Liver (tissue), 9 donors: ENCODE measurements around the gene LDLRAD4. TPM values are rescaled to one million over a fixed set of nuclear protein-coding genes. Genes with fewer than 3 reads are reported as not detected.

Source experiments
- DNase-seq: peaks from one replicate; pipeline ENCODE4 v3.0.0-alpha.2; 2017; ENCODE audit warnings: low spot score
- H3K27ac ChIP-seq, 2 donors: one replicate each; pipeline ENCODE4 v1.7.0; 2013; ENCODE audit warnings: inconsistent platforms in 2 of 2, low read length in 2 of 2, control low read depth in 1 of 2, low read depth in 1 of 2, mild to moderate bottlenecking in 1 of 2
- H3K27me3 ChIP-seq, 4 donors: one replicate each; pipeline versions ENCODE4 v1.6.1 to v1.7.0; 2013; ENCODE audit warnings: low read length in 3 of 4, inconsistent platforms in 1 of 4, mild to moderate bottlenecking in 1 of 4, moderate library complexity in 1 of 4; ENCODE audit not compliant: control insufficient read depth in 4 of 4, insufficient read depth in 4 of 4
- H3K36me3 ChIP-seq, 4 donors: one replicate each; pipeline versions ENCODE4 v1.6.1 to v1.7.0; 2013; ENCODE audit warnings: low read length in 3 of 4, mild to moderate bottlenecking in 3 of 4, low read depth in 1 of 4, moderate library complexity in 1 of 4; ENCODE audit not compliant: control insufficient read depth in 4 of 4, insufficient read depth in 3 of 4
- H3K4me1 ChIP-seq, 4 donors: one replicate each; pipeline versions ENCODE4 v1.6.1 to v1.7.0; 2013; ENCODE audit warnings: low read length in 3 of 4, mild to moderate bottlenecking in 3 of 4, moderate library complexity in 1 of 4; ENCODE audit not compliant: control insufficient read depth in 4 of 4, insufficient read depth in 4 of 4
- H3K4me3 ChIP-seq, 3 donors: one replicate each; pipeline versions ENCODE4 v1.6.1 to v1.7.0; 2013; ENCODE audit warnings: low read length in 3 of 3, control low read depth in 1 of 3, low read depth in 1 of 3, mild to moderate bottlenecking in 1 of 3
- H3K9ac ChIP-seq, 2 donors: one replicate each; pipeline ENCODE4 v1.7.0; 2013; ENCODE audit warnings: low read length in 2 of 2, mild to moderate bottlenecking in 2 of 2, moderate library complexity in 2 of 2, control low read depth in 1 of 2, low read depth in 1 of 2
- H3K9me3 ChIP-seq, 4 donors: one replicate each; pipeline versions ENCODE4 v1.6.1 to v1.7.0; 2013; ENCODE audit warnings: low read length in 3 of 4; ENCODE audit not compliant: control insufficient read depth in 4 of 4
- ATF3 ChIP-seq: IDR thresholded peaks from 2 replicates; pipeline ENCODE4 v1.6.1; 2016; ENCODE audit warnings: antibody characterized with exemption
- CTCF ChIP-seq: fragments of 150-350 bp; IDR thresholded peaks from 2 replicates; pipeline ENCODE4 v1.5.1; 2017; ENCODE audit warnings: improper control_type of control experiment, low read depth, low read length; ENCODE audit not compliant: missing input control
- EGR1 ChIP-seq, 2 donors: IDR thresholded peaks; 2 replicates each; pipeline ENCODE4 v1.6.1; 2016 to 2018; ENCODE audit warnings: antibody characterized with exemption in 2 of 2, low read depth in 2 of 2
- FOXA1 ChIP-seq: IDR thresholded peaks from 2 replicates; pipeline ENCODE4 v1.6.1; 2016; ENCODE audit warnings: antibody characterized with exemption
- FOXA2 ChIP-seq: IDR thresholded peaks from 2 replicates; pipeline ENCODE4 v1.6.1; 2016; ENCODE audit warnings: antibody characterized with exemption
- GABPA ChIP-seq, 2 donors: IDR thresholded peaks in 1 of 2; conservative IDR thresholded peaks in 1 of 2; 2 replicates each; pipeline ENCODE4 v1.6.1; 2016; ENCODE audit warnings: antibody characterized with exemption in 2 of 2, mild to moderate bottlenecking in 1 of 2, moderate library complexity in 1 of 2
- HNF4A ChIP-seq, 2 donors: conservative IDR thresholded peaks; 2 replicates each; pipeline ENCODE4 v1.6.1; 2016; ENCODE audit warnings: antibody characterized with exemption in 2 of 2, mild to moderate bottlenecking in 2 of 2
- HNF4G ChIP-seq: IDR thresholded peaks from 2 replicates; pipeline ENCODE4 v1.6.1; 2016; ENCODE audit warnings: antibody characterized with exemption
- JUND ChIP-seq, 2 donors: IDR thresholded peaks; 2 replicates each; pipeline ENCODE4 v1.6.1; 2016; ENCODE audit warnings: antibody characterized with exemption in 2 of 2
- MAX ChIP-seq: IDR thresholded peaks from 2 replicates; pipeline ENCODE4 v1.6.1; 2016; ENCODE audit warnings: antibody characterized with exemption
- NR2F2 ChIP-seq: IDR thresholded peaks from 2 replicates; pipeline ENCODE4 v1.6.1; 2016; ENCODE audit warnings: antibody characterized with exemption
- RAD21 ChIP-seq, 2 donors: IDR thresholded peaks; 2 replicates each; pipeline ENCODE4 v1.6.1; 2016; ENCODE audit warnings: antibody characterized with exemption in 2 of 2, mild to moderate bottlenecking in 2 of 2
- REST ChIP-seq: IDR thresholded peaks from 2 replicates; pipeline ENCODE4 v1.6.1; 2016; ENCODE audit warnings: antibody characterized with exemption, mild to moderate bottlenecking
- RXRA ChIP-seq, 2 donors: IDR thresholded peaks; 2 replicates each; pipeline ENCODE4 v1.6.1; 2017 to 2018; ENCODE audit warnings: antibody characterized with exemption in 2 of 2, mild to moderate bottlenecking in 1 of 2
- SP1 ChIP-seq: IDR thresholded peaks from 2 replicates; pipeline ENCODE4 v1.6.1; 2018; ENCODE audit warnings: antibody characterized with exemption, mild to moderate bottlenecking
- TAF1 ChIP-seq: conservative IDR thresholded peaks from 2 replicates; pipeline ENCODE4 v1.6.1; 2016; ENCODE audit warnings: antibody characterized with exemption, mild to moderate bottlenecking
- YY1 ChIP-seq: IDR thresholded peaks from 2 replicates; pipeline ENCODE4 v1.6.1; 2016; ENCODE audit warnings: antibody characterized with exemption, mild to moderate bottlenecking
- ZBTB33 ChIP-seq: IDR thresholded peaks from 2 replicates; pipeline ENCODE4 v1.6.1; 2016; ENCODE audit warnings: antibody characterized with exemption
- WGBS: extraction: QIAGEN DNeasy Blood & Tissue Kit; methylation state at CpG from one replicate; pipeline ENCODE4 v1.1.7; 2013; 5-methylcytosine and 5-hydroxymethylcytosine counted together
- polyA plus RNA-seq, 2 donors: library from polyadenylated mRNA; stranded (reverse) in 1 of 2; unstranded in 1 of 2; fragments of 200-250 nt in 1 of 2; fragments of >200 nt in 1 of 2; fragmentation: Nextera tagmentation in 1 of 2; extraction: Ambion mirVana in 1 of 2; gene quantifications; one replicate each; pipeline versions ENCODE4 v1.2.1 to v1.2.3, GENCODE V29; 2013 to 2015
- total RNA-seq, 2 donors: library from RNA; depleted of rRNA; stranded (reverse); fragments of >200 nt; gene quantifications; one replicate each; pipeline ENCODE4 v1.2.3, GENCODE V29; 2014
- donor health status: healthy.
- donor health status: healthy.
- donor health status: healthy.
- donor health status: healthy.
- donor health status: healthy.

Gene LDLRAD4
- total and polyA plus RNA-seq, 4 donors, result 4.8 to 41.7 (median 12.7) TPM

GRCh38 chr18:13455960-13456481 lies 237.5 kb downstream of the LDLRAD4 start:
- Histone ChIP-seq H3K27ac (no peak overlapping the region), H3K27me3 (no peaks in the 10 kb centered on the region), H3K4me3 (no peak overlapping the region), H3K36me3 (no peaks in the 10 kb centered on the region), H3K9ac (no peak overlapping the region), H3K9me3 (no peaks in the 10 kb centered on the region), H3K4me1 (peaks cover 8 to 33% (median 18%) of the 10 kb centered on the region in 4 donors)
- no peak for TF ChIP-seq JUND (IDR thresholded peaks at IDR 0.05)
- TF ChIP-seq FOXA1, result no peak
- TF ChIP-seq NR2F2, result no peak
- no peak for TF ChIP-seq CTCF
- no peak for TF ChIP-seq RXRA (IDR thresholded peaks at IDR 0.05)
- TF ChIP-seq HNF4A (conservative IDR thresholded peaks at IDR 0.05), result no peak
- TF ChIP-seq ATF3, result no peak
- TF ChIP-seq HNF4G, result no peak
- TF ChIP-seq SP1, result no peak
- no peak for TF ChIP-seq FOXA2
- TF ChIP-seq GABPA (IDR thresholded peaks at IDR 0.05 in 1 of 2, conservative IDR thresholded peaks at IDR 0.05 in 1 of 2), result no peak
- no peak for TF ChIP-seq REST
- TF ChIP-seq MAX, result no peak
- TF ChIP-seq TAF1, result no peak
- no peak for TF ChIP-seq YY1
- 89% methylated on average over 19 of the region's 19 CpGs for WGBS
- DNase-seq, result no peak

GRCh38 chr18:13456736-13457271 lies 238.2 kb downstream of the LDLRAD4 start:
- 91% methylated on average over 3 of the region's 3 CpGs for WGBS
- H3K9me3 ChIP-seq, result no peaks in the 10 kb centered on the region
- no peaks in the 10 kb centered on the region for H3K36me3 ChIP-seq
- H3K4me1 ChIP-seq, result peaks cover 8 to 25% (median 15%) of the 10 kb centered on the region in 4 donors
- H3K9ac ChIP-seq, result no peak overlapping the region
- no peak overlapping the region for H3K27ac ChIP-seq
- DNase-seq, result no peak
- no peak overlapping the region for H3K4me3 ChIP-seq
- no peaks in the 10 kb centered on the region for H3K27me3 ChIP-seq
- no peak for TF ChIP-seq HNF4A (conservative IDR thresholded peaks at IDR 0.05)
- no peak for TF ChIP-seq NR2F2
- TF ChIP-seq REST, result no peak
- no peak for TF ChIP-seq MAX
- TF ChIP-seq ZBTB33, result no peak
- no peak for TF ChIP-seq SP1
- no peak for TF ChIP-seq RAD21 (IDR thresholded peaks at IDR 0.05)
- TF ChIP-seq FOXA2, result no peak
- no peak for TF ChIP-seq EGR1 (IDR thresholded peaks at IDR 0.05; ENCODE audit: low read depth in 2 of 2)
